EH (cell line): ENCODE data around the gene UBASH3A.
A peak's percentile ranks its signal among the peaks of the same experiment; 100 is the strongest.

Experiments
- DNase-seq: peaks from one replicate; pipeline ENCODE4 v3.0.0-alpha.2; 2015; ENCODE audit warnings: low read depth

UBASH3A gene

GRCh38 chr21:42451941-42452340 is 48.2 kb downstream of the UBASH3A start:
- no peak for DNase-seq

DNA sequence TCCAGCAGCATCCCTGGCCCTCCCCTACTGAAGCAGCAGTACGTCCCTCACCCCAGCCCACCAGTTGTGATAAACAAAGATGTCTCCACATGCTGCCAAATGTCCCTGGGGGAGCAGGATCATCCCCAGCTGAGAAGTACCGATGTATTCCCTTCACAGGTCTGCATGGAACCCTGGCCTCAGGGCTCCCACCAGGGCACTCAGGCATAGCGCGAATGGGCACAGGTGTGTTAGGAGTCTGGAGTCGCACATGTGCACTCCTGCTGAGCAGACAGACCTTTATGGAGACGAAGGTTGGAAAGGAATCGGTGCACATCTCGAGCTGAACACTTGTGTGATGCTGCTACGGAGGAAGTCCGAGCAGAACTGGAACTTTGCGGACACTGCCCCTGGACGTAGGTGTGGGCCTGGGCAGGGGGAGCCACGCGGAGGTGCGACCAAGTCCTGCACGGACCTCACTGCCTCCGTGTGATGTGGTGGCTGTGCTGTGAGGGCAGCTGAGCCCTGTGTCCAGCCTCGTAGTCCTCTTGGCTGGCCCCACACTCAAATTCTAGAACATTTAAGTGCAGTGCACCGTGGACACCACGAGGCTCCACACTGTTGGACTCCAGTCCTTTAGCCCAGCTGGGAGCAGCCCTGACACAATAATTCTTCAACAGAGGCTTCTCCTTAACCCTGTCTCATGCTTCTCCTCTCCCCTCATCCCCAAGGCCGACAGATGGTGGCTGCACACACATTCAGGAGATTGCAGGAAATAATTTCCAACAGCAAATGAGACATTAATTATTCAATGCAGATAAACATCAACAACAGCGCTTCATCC is 48.9 kb downstream of the UBASH3A start:
- no peak for DNase-seq

GRCh38 chr21:42453224-42453985 is 49.7 kb downstream of the UBASH3A start:
- DNase-seq, result no peak

GRCh38 chr21:42453986-42454570 is 50.4 kb downstream of the UBASH3A start:
- no peak for DNase-seq

DNA sequence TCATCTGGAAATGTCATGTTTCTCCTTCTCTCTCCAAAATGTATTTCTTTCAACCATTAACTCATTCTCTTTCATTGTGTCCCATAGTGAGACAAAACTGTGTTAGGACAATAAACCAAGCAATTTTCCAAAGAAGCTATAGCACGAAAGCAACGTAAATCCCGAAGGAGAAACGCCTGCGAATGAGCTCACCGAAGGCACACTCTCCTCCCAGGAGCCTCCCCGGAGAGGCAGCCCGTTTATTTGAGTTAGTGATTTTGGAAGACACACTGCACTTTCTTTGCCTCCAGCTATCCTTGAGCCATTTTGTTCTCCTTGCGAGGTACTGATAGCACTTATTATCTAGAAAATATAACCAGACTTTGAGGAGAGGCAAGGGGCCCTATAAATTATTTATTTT is 51.1 kb downstream of the UBASH3A start:
- DNase-seq, result no peak

GRCh38 chr21:42455196-42455595 is 51.5 kb downstream of the UBASH3A start:
- no peak for DNase-seq

- no peak for DNase-seq
Observed at GRCh38 chr21:42455754-42456440, 52.2 kb downstream of the UBASH3A start.

- no peak for DNase-seq
Observed at GRCh38 chr21:42456457-42456856, 52.8 kb downstream of the UBASH3A start.

- DNase-seq, result no peak
Observed at GRCh38 chr21:42459082-42459460, 55.4 kb downstream of the UBASH3A start.

- no peak for DNase-seq
Observed at GRCh38 chr21:42459546-42460215, 56.0 kb downstream of the UBASH3A start.

DNA sequence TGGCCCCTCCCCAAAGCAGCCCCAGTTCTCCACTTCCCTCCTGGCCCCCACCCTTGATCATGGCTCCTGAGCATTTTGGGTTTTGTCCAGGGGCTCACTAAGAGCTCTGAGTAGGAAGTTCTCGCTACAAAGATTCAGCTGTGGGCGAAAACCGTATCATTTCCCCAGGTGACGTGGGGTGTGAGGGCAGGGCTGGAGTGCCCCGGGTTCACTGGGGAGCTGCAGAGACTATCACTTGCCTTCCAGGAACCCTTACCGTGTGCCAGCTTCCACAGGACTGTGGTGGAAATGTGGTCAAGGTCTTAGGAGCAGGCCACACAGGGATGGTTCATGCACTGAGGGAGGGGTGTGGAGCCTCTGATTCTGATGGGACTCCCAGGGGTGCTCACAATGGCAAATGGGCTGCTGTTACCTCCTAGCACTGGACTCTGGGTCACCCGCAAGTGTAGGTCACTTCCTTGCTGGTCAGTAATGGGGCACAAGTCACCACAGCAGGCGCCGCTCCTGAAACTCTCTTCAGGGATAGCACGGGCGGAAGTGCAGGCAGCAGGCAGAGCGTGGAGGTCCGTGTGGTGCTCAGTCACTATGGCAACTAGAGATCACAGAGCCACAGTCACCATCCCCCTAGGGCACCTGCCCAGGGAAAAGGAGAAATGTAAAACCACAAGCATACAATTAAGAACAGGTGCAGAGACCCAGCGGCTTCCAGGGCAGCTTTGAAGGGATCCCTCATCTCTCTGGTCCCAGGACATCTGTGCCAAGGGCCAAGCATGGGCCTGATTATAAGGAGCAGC is 56.9 kb downstream of the UBASH3A start:
- no peak for DNase-seq

DNA sequence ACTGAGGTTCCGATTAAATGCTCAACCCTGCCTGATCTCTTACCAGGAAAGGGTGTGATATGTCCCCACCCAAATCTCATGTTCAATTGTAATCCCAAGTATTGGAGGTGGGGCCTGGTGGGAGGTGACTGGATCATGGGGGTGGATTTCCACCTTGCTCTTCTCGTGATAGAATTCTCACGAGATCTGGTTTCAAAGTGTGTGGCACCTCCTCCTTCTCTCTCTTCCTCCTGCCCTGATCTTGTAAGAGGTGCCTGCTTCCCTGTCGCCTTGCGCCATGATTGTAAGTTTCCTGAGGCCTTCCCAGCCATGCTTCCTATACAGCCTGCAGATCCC is 57.5 kb downstream of the UBASH3A start:
- no peak for DNase-seq

- DNase-seq, result no peak
Observed at GRCh38 chr21:42461881-42462877, 58.5 kb downstream of the UBASH3A start.

DNA sequence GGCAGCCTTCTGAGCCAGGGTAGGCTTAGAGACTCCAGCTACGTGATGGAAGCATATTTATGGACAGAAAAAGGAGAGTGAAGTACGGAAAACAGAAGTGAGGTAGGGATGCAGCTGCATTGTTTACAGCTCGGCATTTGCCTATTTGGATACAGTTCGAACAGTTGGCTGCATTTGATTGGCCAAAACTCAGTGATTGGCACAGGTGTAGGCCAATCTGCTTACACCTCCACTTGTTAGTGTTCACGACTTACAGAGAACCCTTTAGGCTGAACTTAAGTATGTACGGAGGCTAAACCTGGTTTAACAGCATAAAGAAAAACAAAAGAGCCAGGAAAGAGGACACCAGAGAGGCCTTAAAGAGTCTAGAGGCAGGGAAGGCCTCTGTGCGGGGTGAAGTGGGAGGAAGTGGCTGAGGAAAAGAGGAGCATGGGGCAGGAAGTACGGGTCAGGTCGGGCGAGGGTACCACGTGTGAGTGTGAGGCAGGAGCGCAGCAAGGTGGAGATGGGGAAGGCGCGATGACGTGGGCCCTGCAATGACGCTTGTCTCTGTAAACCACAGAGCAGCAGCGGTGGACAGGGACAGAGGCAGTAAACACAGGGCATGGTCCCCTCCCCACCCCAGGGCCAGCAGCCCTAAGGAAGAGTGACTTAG is 60.3 kb downstream of the UBASH3A start:
- DNase-seq, result peak; percentile 35

GRCh38 chr21:42465008-42465802 is 61.5 kb downstream of the UBASH3A start:
- DNase-seq, result no peak

DNA sequence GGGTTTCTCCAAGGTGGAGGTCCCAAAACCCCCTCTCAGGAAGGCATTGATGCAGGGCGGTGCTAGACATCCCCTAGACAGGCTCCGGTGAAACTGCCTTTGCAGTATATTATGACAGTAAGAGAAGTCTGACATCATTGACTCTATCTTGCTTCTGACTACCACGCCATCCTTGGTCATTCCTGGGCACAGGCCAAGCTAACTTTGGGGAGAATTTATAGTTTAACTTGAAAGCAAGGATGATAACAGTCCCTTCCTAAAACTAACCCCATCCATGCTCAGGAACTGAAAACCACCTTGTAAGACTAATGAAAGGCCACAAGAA is 62.1 kb downstream of the UBASH3A start:
- DNase-seq, result no peak

GRCh38 chr21:42466700-42467099 is 63.0 kb downstream of the UBASH3A start:
- DNase-seq, result no peak

DNA sequence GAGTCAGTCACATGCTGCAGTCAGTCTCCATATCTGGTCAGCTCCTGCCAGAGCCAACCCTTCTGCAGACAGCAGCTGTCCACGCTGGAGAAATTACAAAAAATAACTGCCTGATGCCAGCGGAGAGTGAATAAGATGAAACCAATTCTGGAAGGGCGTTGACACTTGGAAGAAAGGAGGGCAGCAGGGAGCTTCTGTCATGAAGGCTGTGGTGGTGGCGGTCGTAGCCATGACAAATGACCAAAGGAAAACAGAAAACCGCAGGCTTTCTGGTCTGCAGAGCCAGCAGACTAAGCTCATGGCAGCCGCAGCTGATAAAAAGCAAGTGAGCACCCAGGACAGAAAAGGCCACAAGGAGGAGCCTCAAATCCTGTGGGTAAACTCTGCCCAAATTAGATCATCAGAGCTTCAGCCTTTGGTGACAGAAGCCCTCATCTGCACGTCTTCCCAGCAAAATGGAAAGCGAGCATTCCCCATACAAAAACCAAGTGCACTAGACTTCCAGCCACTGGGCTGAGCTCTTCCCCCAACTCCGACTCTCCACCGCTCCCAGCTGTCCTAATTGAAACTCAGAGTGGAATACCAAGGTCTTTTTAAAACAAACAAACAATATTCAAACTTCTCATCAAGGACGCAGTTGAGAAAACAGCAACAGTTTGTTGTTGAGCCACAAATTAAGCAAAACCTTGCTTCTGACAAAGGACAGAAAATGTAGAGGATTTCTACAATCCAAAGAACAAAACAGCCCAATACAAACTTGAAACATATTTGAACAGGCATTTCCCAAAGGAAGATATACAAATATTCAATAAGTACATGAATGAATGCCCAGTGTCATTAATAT is 63.7 kb downstream of the UBASH3A start:
- DNase-seq, result peak; percentile 4
